Activated naive CD4-positive, alpha-beta T cell treated with anti-CD3 and anti-CD28 coated beads, Interleukin-2, amount 50 U/mL, for 72 hours (primary cell): Measurements from ENCODE around the gene TEKT1. TPM values are rescaled to one million over a fixed set of nuclear protein-coding genes. Genes with fewer than 3 reads are reported as not detected.
"Not testable (repeated sequence)": the region's sequence is repeated elsewhere in the genome, so short reads cannot be mapped to it uniquely, and the experiment has no call there.

Source experiments
- ATAC-seq, 2 donors: fragments of 150-1000 bp; cut with Tn5 transposase; 2 replicates each; pipeline ENCODE4 v1.10.0; 2021; ENCODE audit warnings: mild to moderate bottlenecking in 2 of 2, moderate library complexity in 2 of 2
- DNase-seq, 2 donors: peaks; one replicate each; pipeline ENCODE4 v3.0.0; 2021 to 2022; ENCODE audit warnings: low spot score in 2 of 2
- H3K27ac Mint-ChIP-seq, 2 donors: one replicate each; pipeline ENCODE4 v1.8.0; 2022; ENCODE audit warnings: mild to moderate bottlenecking in 2 of 2, mixed read lengths in 2 of 2
- H3K36me3 Mint-ChIP-seq, 2 donors: one replicate each; pipeline ENCODE4 v1.8.0; 2022; ENCODE audit warnings: mixed read lengths in 2 of 2
- H3K9me3 Mint-ChIP-seq, 2 donors: one replicate each; pipeline ENCODE4 v1.8.0; 2022; ENCODE audit warnings: mixed read lengths in 2 of 2
- total RNA-seq, 2 donors: library from RNA; stranded (reverse); gene quantifications; one replicate each; pipeline ENCODE4 v1.2.3, GENCODE V29; 2022

TEKT1 gene
- not detected for total RNA-seq

- ATAC-seq, result peak; percentile 52 to 97
- no peak within 1 kb of the TSS for H3K27ac Mint-ChIP-seq
- DNase-seq, result peak in 1 of 2 donors; percentile 62
- H3K36me3 Mint-ChIP-seq, result no peaks in the 10 kb centered on the region
- no peaks in the 10 kb centered on the region for H3K9me3 Mint-ChIP-seq
These were observed at the start of gene TEKT1 for GRCh38 chr17:6831661-6832263. Gene TEKT1 (minus strand): TSS chr17:6831729. CDS start chr17:6830376, 1,353 bp downstream.

GRCh38 chr17:6879221-6879975 is 47.9 kb upstream of the TEKT1 start:
- not testable (repeated sequence) for H3K36me3 Mint-ChIP-seq, DNase-seq, H3K27ac Mint-ChIP-seq, ATAC-seq
- peaks cover 5 to 13% of the 10 kb centered on the region in 2 donors for H3K9me3 Mint-ChIP-seq

GRCh38 chr17:6875276-6875675 is 43.7 kb upstream of the TEKT1 start:
- DNase-seq, ATAC-seq, H3K36me3 Mint-ChIP-seq, H3K9me3 Mint-ChIP-seq, H3K27ac Mint-ChIP-seq: not testable (repeated sequence)

- Mint-ChIP-seq H3K9me3 (no peaks in the 10 kb centered on the region), H3K27ac (no peak overlapping the region), H3K36me3 (no peaks in the 10 kb centered on the region)
- no peak for DNase-seq
- ATAC-seq, result no peak
These were observed 41.4 kb upstream of the TEKT1 start for GRCh38 chr17:6872936-6873335.

GRCh38 chr17:6870841-6871240 is 39.3 kb upstream of the TEKT1 start:
- no peaks in the 10 kb centered on the region for H3K36me3 Mint-ChIP-seq

GRCh38 chr17:6868582-6868981 is 37.1 kb upstream of the TEKT1 start:
- Mint-ChIP-seq H3K27ac (no peak overlapping the region), H3K36me3 (no peaks in the 10 kb centered on the region), H3K9me3 (no peaks in the 10 kb centered on the region)
- DNase-seq (no peak), ATAC-seq (no peak)

More at GRCh38 chr17:6870841-6871240, 39.3 kb upstream of the TEKT1 start:
- Mint-ChIP-seq H3K27ac (no peak overlapping the region), H3K9me3 (no peaks in the 10 kb centered on the region)
- no peak for DNase-seq
- no peak for ATAC-seq

- Mint-ChIP-seq H3K36me3 (no peaks in the 10 kb centered on the region), H3K27ac (no peak overlapping the region), H3K9me3 (no peaks in the 10 kb centered on the region)
- DNase-seq, result no peak
- ATAC-seq, result no peak
These were observed 36.3 kb upstream of the TEKT1 start for GRCh38 chr17:6867849-6868248.

- DNase-seq, result no peak
- peak; percentile 11 to 34 for ATAC-seq
- Mint-ChIP-seq H3K9me3 (peaks cover 0 to 4% of the 10 kb centered on the region in 2 donors), H3K36me3 (peaks cover 0 to 13% of the 10 kb centered on the region in 2 donors), H3K27ac (peak overlapping the region in 1 of 2 donors; percentile 37)
These were observed 31.3 kb upstream of the TEKT1 start for GRCh38 chr17:6862825-6863224.

GRCh38 chr17:6862122-6862521 is 30.6 kb upstream of the TEKT1 start:
- peak in 1 of 2 donors; percentile 51 for ATAC-seq
- Mint-ChIP-seq H3K9me3 (peaks cover 0 to 4% of the 10 kb centered on the region in 2 donors), H3K36me3 (peaks cover 0 to 13% of the 10 kb centered on the region in 2 donors), H3K27ac (peak overlapping the region in 1 of 2 donors; percentile 37)
- DNase-seq, result no peak

GRCh38 chr17:6857904-6858303 is 26.4 kb upstream of the TEKT1 start:
- ATAC-seq (no peak), DNase-seq (no peak)
- H3K9me3 Mint-ChIP-seq, result peaks cover 0 to 4% of the 10 kb centered on the region in 2 donors
- peaks cover 0 to 13% of the 10 kb centered on the region in 2 donors for H3K36me3 Mint-ChIP-seq
- no peak overlapping the region for H3K27ac Mint-ChIP-seq

- Mint-ChIP-seq H3K36me3 (peaks cover 0 to 13% of the 10 kb centered on the region in 2 donors), H3K27ac (no peak overlapping the region), H3K9me3 (peaks cover 0 to 4% of the 10 kb centered on the region in 2 donors)
- DNase-seq (no peak), ATAC-seq (no peak)
These were observed 25.8 kb upstream of the TEKT1 start for GRCh38 chr17:6857336-6857735.

- no peak for DNase-seq
- peaks cover 0 to 13% of the 10 kb centered on the region in 2 donors for H3K36me3 Mint-ChIP-seq
- peaks cover 0 to 2% of the 10 kb centered on the region in 2 donors for H3K9me3 Mint-ChIP-seq
- no peak overlapping the region for H3K27ac Mint-ChIP-seq
- no peak for ATAC-seq
These were observed 24.5 kb upstream of the TEKT1 start for GRCh38 chr17:6856051-6856450.

GRCh38 chr17:6853764-6854442 is 22.4 kb upstream of the TEKT1 start:
- ATAC-seq (peak; percentile 50 to 70), DNase-seq (peak in 1 of 2 donors; percentile 17)
- Mint-ChIP-seq H3K27ac (peak overlapping the region; percentile 67 to 83), H3K36me3 (peaks cover 0 to 1% of the 10 kb centered on the region in 2 donors), H3K9me3 (no peaks in the 10 kb centered on the region)

- H3K36me3 Mint-ChIP-seq, DNase-seq, H3K9me3 Mint-ChIP-seq, H3K27ac Mint-ChIP-seq, ATAC-seq: not testable (repeated sequence)
These were observed 17.1 kb upstream of the TEKT1 start for GRCh38 chr17:6848545-6849179.

- H3K36me3 Mint-ChIP-seq, ATAC-seq, DNase-seq, H3K9me3 Mint-ChIP-seq, H3K27ac Mint-ChIP-seq: not testable (repeated sequence)
These were observed 14.6 kb upstream of the TEKT1 start for GRCh38 chr17:6846138-6846537.

- not testable (repeated sequence) for H3K9me3 Mint-ChIP-seq, ATAC-seq, H3K27ac Mint-ChIP-seq, H3K36me3 Mint-ChIP-seq, DNase-seq
These were observed 12.9 kb upstream of the TEKT1 start for GRCh38 chr17:6844406-6844805.
